Measurements from ENCODE around the gene CA5A.
A peak's percentile ranks its signal among the peaks of the same experiment; 100 is the strongest.
"Not testable (repeated sequence)": the region's sequence is repeated elsewhere in the genome, so short reads cannot be mapped to it uniquely, and the experiment has no call there.

The CA5A gene

GRCh38 chr16:87936375-87937230 lies at the start of gene CA5A:
Gene CA5A (minus strand): TSS chr16:87936529. CDS start chr16:87936450, 79 bp downstream.
- no peak within 1 kb of the TSS for H3K4me3 ChIP-seq (ENCODE audit: low read depth, low read length)
- no peak for TF ChIP-seq CTCF (IDR thresholded peaks at IDR 0.05; ENCODE audit: borderline replicate concordance, insufficient read depth, low read depth, low read length)

DNA sequence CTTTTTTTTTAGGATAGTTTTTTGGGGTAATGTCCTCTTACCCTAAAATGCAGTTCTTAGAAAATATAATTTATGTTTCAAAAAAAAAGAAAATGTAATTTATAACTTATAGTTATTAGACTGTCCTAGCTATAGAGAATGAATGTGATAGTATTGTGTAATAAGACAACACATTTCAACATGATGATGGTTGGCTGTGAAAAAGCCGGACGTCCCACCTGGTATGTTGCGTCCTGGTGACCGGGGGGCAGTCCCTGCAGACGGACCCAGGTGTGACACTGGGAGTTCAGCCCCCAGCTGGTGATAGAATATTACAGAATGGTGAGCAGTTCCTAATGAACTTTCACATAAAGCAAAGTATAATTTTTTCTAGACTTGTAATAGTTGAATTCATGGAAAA lies 49.2 kb upstream of the CA5A start:
- H3K4me3 ChIP-seq (ENCODE audit: low read depth, low read length) = not testable (repeated sequence)

DNA sequence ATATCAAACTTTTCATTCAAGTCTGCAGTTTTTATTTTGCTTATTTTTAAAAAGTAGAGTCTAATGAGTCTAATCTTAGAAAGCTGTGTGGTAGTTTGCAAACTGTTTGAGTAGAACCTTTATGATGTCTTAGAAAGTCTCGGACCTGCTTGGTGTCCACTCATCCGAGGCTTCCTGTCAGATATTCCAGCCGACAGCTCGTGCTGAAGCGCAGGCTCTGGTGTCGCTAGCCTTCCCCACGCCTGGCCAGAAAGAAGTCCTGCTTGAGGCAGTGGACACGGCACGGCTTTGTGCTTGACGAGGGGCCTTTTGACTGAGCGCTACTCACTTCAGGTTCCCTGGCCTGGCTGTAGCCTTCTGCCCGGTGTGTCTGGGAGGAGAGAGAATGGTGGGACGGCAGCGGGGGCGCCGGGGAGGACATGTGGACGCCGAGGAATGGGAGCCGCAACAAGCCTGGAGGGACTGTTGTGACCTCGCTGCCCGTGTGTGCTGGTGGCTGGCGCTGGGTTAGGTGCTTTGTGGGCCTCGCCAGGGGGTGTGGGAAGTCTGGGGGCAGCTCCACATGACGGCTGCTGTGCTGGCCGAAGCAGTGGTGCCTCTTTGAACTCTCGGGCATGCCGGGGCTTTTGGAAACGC lies 48.4 kb upstream of the CA5A start:
- no peak for TF ChIP-seq CTCF (IDR thresholded peaks at IDR 0.05; ENCODE audit: borderline replicate concordance, insufficient read depth, low read depth, low read length)
- no peak overlapping the region for H3K4me3 ChIP-seq (ENCODE audit: low read depth, low read length)

DNA sequence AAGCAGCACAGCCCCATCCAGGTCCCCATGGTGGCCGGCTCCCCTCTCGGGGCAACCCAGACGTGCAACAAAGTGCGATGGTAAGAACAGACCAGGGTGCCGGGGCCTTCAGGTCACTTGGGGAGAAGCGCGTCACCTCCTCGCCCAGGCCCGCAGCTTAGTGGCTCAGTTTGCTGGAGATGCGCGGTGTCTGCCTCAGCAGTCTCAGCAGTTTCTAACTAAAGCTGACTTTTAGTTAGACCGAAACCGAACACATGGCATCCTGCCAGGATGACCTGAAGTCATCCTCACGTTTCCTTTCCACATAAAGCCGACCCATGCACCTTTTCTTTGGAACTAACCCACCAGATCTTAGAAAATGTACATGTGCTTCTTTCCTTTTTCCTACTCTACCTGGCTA lies 47.9 kb upstream of the CA5A start:
- not testable (repeated sequence) for H3K4me3 ChIP-seq (ENCODE audit: low read depth, low read length)

DNA sequence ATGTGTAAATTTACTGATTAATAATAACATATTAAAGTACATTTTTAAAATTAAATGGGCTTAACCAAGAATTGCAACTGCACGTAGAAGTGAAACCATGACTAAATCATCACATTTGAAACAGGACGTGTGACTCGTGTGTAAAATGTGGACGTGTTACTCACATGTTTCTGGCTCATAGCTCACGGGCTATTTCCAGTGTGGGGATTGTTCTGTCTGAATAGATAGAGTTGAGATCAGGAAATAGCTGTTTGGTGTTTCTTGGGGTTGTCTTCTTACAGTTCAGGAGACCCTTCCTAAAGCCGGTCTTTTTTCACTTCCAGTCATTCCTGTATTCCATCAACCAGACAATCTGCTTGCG lies 47.4 kb upstream of the CA5A start:
- not testable (repeated sequence) for H3K4me3 ChIP-seq (ENCODE audit: low read depth, low read length)

- TF ChIP-seq CTCF (IDR thresholded peaks at IDR 0.05; ENCODE audit: borderline replicate concordance, insufficient read depth, low read depth, low read length) = peak; percentile 15; the same call in 1 of the 2 replicates
- not testable (repeated sequence) for H3K4me3 ChIP-seq (ENCODE audit: low read depth, low read length)
Measured at GRCh38 chr16:87983072-87983736, 46.9 kb upstream of the CA5A start.

GRCh38 chr16:87982581-87983041 lies 46.3 kb upstream of the CA5A start:
- no peak for TF ChIP-seq CTCF (IDR thresholded peaks at IDR 0.05; ENCODE audit: borderline replicate concordance, insufficient read depth, low read depth, low read length)
- no peak overlapping the region for H3K4me3 ChIP-seq (ENCODE audit: low read depth, low read length)

DNA sequence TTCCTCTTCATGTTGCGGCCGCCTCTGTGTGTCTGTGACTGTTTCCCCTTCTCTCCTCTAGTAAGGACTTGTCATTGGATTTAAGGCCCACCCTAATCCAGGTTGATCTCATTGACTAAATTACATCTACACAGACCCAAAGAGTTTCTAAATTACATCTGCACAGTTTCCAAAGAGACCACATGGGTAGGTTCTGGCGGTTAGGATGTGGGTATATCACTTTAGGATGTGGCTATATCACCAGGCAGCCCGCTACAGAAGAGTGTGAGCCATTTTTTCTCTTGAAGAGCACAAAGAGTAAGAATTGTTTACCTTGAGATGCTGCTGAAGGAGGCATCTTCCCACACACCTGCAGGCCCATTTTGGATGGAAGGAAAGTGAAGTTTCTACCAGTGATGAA lies 45.0 kb upstream of the CA5A start:
- H3K4me3 ChIP-seq (ENCODE audit: low read depth, low read length) = not testable (repeated sequence)

- not testable (repeated sequence) for H3K4me3 ChIP-seq (ENCODE audit: low read depth, low read length)
Measured at GRCh38 chr16:87979911-87980630, 43.7 kb upstream of the CA5A start.

All from GM12875 (cell line).